Occipital lobe (tissue), 2 donors: Measurements from ENCODE around the gene UGT1A4. TPM values are rescaled to one million over a fixed set of nuclear protein-coding genes. Genes with fewer than 3 reads are reported as not detected.
"Not testable (repeated sequence)": the region's sequence is repeated elsewhere in the genome, so short reads cannot be mapped to it uniquely, and the experiment has no call there.

Experiments used
- DNase-seq: peaks from one replicate; lab custom pipeline; 2025; lab: John Stamatoyannopoulos, UW
- total RNA-seq: library from RNA; depleted of rRNA; stranded (reverse); fragments of >200 nt; gene quantifications from one replicate; pipeline ENCODE4 v1.2.3, GENCODE V29; 2014

UGT1A4 gene
- total RNA-seq, 1 donor from 2014 or later: not detected

DNA sequence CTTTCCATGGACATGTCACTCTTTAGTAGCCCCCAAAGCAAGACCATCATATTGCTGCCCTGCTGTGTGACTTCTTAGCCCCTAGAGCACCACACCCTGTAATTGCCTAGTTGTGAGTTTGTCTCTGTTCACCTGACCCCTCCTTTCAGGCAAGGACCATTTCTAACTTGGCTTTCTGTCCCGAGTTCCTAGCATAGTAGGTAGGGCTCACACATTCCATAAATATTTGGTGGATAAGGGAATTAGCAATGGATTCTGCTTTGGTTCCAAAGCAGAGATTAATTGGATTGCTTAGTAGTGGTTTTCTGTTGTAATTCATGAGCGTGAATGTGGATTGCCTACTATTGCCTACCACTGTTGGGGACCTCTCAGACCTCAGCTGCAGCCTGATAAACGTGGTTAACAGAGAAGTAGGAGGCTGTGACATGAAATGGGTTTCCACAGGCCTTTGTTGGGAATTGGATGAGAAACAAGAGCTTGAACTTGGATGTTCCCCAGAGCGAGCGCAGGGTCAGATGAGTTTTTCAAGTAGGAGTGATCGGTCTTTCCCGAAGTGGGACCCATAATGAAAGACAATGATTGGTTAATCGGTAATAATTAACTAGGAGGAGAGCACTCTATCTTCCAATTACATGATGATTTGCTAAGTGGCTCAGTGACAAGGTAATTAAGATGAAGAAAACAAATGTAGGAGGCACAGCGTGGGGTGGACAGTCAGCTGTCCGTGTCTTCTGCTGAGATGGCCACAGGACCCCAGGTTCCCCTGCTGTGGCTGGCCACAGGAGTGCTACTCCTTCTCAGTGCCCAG, 28.1 kb downstream of the UGT1A4 start:
- no peak for DNase-seq

- DNase-seq: no peak
Observed at GRCh38 chr2:233747283-233747544, 28.7 kb downstream of the UGT1A4 start.

DNA sequence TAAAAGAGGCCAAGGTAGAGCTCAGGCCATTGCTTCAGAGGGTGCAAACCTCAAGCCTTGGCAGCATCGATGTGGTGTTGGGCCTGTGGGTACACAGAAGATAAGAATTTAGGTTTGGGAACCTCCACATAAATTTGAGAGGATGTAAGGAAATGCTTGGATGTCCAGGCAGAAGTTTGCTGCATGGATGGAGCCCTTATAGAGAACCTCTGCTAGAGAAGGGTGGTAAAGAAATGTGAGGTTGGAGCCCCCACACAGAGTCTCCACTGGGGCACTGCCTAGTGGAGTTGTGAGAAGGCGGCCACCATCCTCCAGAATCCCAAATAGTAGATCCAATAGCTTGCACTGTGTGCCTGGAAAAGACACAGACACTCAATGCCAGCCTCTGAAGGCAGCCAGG, 32.2 kb downstream of the UGT1A4 start:
- not testable (repeated sequence) for DNase-seq

DNA sequence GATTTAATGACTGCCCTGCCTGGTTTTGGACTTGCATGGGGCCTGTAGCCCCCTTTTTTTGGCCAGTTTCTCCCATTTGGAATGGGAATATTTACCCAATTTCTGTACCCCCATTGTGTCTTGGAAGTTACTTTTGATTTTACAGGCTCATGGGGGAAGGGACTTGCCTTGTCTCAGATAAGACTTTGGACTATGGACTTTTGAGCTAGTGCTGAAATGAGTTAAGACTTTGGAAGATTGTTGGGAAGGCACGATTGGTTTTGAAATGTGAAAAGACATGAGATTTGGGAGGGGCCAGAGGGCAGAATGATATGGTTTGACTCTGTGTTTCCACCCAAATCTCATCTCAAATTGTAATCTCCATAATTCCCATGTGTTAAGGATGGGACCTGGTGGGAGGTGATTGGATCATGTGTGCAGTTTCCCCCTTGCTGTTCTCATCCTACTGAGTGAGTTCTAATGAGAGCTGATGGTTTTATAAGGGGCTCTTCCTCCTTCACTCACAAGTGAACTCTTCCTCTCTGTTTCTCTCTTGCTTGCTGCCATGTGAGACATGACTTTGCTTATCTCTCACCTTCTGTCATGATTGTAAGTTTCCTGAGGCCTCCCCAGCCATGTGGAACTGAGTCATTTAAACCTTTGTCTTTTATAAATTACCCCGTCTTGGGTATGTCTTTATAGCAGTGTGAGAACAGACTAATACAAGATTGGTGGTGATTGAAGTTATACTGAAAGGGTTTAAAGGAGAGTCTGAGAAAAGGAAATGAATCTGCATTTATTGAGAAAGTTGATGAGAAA, 32.9 kb downstream of the UGT1A4 start:
- not testable (repeated sequence) for DNase-seq

DNA sequence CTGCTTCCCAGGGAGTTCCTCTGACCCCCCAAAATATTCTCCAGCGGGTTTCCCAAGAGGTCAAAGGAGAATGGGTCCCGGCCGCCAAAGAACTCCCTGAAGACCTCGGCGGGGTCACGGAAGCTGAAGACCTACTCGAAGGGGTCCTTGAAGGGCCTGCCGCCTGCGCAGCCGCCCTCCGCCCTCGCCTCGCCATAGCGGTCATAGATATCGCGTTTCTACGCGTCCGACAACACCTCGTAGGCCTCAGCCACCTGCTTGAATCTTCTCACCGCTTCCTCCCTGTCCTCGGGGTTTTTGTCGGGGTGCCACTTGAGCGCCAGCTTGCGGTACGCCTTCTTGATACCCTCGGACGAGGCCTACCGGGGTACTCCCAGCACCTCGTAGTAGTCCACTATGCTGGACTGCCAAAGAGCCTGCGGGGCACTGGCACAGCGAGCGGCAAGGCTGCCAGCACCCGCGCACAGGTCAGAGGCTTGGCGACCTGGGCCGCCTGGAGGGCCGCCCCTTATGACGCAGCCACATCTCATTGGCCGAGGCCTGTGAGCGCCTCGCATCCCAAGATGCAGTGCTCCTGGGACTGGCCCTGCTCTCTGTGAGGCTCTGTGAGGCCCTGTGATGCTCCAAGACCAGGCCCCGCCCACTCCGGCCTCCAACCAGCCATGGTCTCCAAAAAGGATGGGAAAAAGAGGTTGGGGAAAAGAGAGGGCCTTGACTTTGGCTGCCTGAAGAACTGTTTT, 36.5 kb downstream of the UGT1A4 start:
- no peak for DNase-seq

- DNase-seq: no peak
Observed at GRCh38 chr2:233756429-233757081, 38.0 kb downstream of the UGT1A4 start.

DNA sequence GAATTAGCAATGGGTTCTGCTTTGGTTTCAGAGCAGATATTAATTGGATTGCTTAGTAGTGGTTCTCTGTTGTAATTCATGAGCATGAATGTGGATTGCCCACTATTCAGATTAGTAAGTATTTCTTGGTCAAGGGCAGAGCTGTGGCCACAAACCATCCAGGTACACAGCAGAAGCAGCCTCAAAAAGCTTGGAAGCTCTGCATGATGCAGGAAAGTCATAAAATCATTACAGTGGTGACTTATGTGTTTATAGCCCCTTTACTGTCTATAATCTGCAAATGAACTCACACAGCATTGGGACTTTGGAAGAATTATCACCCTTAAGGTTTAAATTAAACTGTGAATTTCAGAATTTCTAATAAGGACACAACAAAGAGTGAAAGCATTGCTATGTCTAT, 39.6 kb downstream of the UGT1A4 start:
- DNase-seq: no peak

GRCh38 chr2:233758849-233759248, 40.3 kb downstream of the UGT1A4 start:
- no peak for DNase-seq

DNA sequence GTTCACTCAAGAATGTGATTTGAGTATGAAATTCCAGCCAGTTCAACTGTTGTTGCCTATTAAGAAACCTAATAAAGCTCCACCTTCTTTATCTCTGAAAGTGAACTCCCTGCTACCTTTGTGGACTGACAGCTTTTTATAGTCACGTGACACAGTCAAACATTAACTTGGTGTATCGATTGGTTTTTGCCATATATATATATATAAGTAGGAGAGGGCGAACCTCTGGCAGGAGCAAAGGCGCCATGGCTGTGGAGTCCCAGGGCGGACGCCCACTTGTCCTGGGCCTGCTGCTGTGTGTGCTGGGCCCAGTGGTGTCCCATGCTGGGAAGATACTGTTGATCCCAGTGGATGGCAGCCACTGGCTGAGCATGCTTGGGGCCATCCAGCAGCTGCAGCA, 41.5 kb downstream of the UGT1A4 start, which contains the start of gene UGT1A1:
TSS of gene UGT1A1 (plus strand) at position 228 of the 400 bp plus-strand sequence. CDS start at position 246, 18 bp downstream.
- no peak for DNase-seq

GRCh38 chr2:233761040-233761769, 42.7 kb downstream of the UGT1A4 start:
- no peak for DNase-seq

DNA sequence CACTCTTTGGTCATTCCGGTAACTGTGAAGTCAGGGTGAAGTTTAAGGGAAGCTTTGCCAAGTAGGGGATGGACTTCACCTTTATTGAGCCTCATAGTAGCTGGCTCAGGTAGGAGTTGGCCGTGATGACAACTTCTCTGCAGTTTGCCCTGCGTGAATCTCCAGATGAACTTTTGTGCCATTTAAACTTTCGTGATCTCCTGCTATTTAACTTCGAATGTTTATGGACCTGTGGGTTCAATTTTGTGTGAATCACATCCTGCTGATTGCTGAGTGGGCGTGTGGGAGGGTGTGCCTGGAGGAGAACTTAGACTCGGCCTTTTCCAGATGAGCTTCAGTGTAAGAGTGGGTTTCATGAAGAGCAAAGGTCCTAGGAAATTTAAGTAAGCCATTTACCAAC, 45.7 kb downstream of the UGT1A4 start:
- DNase-seq: no peak

DNA sequence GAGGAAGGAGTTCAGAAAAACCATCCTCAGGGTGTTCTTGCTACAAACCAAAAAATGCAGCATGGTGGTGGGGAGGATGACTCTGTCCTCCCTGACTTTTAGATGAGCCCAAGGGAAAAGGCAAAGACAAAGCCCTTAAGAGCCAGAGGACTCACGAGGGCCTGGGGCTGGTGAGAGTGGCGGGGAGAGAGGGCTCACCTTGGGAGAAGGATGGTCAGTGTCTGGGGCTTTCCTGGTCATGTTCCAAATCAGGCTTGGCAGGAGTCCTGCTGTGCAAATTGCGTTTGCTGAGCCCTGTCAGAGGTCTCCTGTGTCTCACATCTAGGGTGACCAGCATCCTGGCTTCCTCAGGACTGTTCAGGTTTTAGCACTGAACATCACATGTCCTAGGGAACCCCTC, 46.2 kb downstream of the UGT1A4 start:
- DNase-seq: no peak

GRCh38 chr2:233766416-233766815, 47.9 kb downstream of the UGT1A4 start:
- no peak for DNase-seq

DNA sequence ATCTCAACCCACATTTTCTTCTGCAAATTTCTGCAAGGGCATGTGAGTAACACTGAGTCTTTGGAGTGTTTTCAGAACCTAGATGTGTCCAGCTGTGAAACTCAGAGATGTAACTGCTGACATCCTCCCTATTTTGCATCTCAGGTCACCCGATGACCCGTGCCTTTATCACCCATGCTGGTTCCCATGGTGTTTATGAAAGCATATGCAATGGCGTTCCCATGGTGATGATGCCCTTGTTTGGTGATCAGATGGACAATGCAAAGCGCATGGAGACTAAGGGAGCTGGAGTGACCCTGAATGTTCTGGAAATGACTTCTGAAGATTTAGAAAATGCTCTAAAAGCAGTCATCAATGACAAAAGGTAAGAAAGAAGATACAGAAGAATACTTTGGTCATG, 49.5 kb downstream of the UGT1A4 start:
- no peak for DNase-seq

GRCh38 chr2:233769260-233769659, 50.7 kb downstream of the UGT1A4 start:
- DNase-seq: no peak

- no peak for DNase-seq
Observed at GRCh38 chr2:233772153-233772552, 53.6 kb downstream of the UGT1A4 start.

DNA sequence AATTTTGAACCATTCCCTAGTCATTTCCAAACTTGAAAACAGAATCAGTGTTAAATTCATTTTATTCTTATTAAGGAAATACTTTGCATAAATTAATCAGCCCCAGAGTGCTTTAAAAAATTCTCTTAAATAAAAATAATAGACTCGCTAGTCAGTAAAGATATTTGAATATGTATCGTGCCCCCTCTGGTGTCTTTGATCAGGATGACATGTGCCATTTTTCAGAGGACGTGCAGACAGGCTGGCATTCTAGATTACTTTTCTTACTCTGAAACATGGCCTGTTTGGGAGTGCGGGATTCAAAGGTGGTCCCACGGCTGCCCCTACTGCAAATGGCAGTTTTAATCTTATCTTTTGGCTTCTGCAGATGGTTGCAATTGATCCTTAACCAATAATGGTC, 54.0 kb downstream of the UGT1A4 start:
- no peak for DNase-seq

DNA sequence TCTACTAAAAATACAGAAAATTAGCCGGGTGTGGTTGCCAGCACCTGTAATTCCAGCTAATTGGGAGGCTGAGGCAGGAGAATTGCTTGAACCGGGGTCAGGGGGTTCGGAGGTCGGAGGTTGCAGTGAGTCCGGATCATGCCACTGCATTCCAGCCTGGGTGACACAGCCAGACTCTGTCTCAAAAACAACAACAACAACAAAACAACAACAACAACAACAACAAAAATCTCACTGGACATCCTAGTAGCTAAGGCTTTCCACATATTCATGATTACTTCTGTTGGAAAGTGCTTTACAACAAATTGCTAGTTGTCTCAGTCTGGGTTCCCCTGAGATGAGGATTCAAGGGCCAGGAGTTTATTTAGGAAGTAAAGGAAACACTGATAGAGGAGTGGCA, 55.3 kb downstream of the UGT1A4 start:
- no peak for DNase-seq

- DNase-seq: no peak
Observed at GRCh38 chr2:233775414-233775813, 56.9 kb downstream of the UGT1A4 start.

DNA sequence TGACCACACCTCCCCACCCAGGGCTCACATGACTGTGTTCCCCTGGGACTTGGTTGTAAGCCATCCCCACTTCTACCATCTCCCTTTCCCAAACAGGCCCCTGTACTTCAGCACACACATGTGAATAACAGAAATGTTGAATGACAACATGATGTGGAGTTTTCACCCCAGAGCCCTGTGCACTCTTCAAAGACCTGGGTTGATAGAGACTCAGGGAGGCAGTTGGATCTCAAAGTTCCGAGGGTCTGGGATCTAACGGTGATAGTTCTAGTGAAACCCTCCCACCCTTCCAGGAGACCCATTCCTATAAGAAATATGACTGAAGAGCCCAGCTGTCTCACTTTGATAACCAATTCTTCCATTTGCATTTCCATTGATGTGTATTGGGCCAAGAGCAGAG, 59.5 kb downstream of the UGT1A4 start, which contains the start of gene MROH2A:
TSS of gene MROH2A (plus strand) at position 301 of the 400 bp plus-strand sequence. CDS start 1,029 bp downstream, outside the sequence.
- DNase-seq: no peak

DNA sequence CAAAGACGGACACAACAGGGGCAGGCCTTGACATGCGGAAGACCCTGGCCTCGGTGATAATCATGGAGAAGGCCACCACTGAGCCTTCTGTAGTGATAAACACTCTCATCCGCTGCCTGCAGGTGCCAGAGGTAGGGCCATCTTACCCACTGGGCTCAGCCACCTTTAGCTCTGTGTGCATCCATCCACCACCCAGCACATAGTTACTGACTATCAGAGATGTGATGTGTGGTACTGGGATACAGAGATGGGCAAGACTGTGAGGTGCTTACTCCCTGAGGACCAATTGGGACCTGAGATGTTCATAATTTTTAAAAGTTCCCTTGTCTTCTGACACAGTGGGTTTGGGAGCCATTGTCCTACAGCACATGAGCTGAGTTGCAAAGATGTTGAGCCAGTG, 61.2 kb downstream of the UGT1A4 start:
- no peak for DNase-seq
